Activated CD4-positive, alpha-beta T cell treated with anti-CD3 and anti-CD28 coated beads, Interleukin-2, Interleukin-6, amounts not matched to agents 100 ng/mL and 50 ng/mL, durations not matched to agents 16 hours and 8 hours (primary cell): ENCODE results near the gene PXDC1.
"Not testable (repeated sequence)": the region's sequence is repeated elsewhere in the genome, so short reads cannot be mapped to it uniquely, and the experiment has no call there.

ENCODE experiments used
- DNase-seq: peaks from one replicate; pipeline ENCODE4 v3.0.0-alpha.2; 2020

PXDC1 gene

GRCh38 chr6:3729603-3730344, 21.7 kb downstream of the PXDC1 start:
- no peak for DNase-seq

- DNase-seq = no peak
Observed at GRCh38 chr6:3727593-3728108, 23.9 kb downstream of the PXDC1 start.

GRCh38 chr6:3727036-3727435, 24.5 kb downstream of the PXDC1 start:
- DNase-seq = no peak

GRCh38 chr6:3726421-3726820, 25.1 kb downstream of the PXDC1 start:
- DNase-seq = no peak

- DNase-seq = no peak
Observed at GRCh38 chr6:3725145-3726047, 26.1 kb downstream of the PXDC1 start.

- DNase-seq = no peak
Observed at GRCh38 chr6:3724451-3725144, 26.9 kb downstream of the PXDC1 start.

GRCh38 chr6:3723966-3724365, 27.5 kb downstream of the PXDC1 start:
- DNase-seq = no peak

GRCh38 chr6:3723251-3723650, 28.3 kb downstream of the PXDC1 start:
- no peak for DNase-seq

GRCh38 chr6:3722785-3723184, 28.7 kb downstream of the PXDC1 start:
- DNase-seq = no peak

- DNase-seq = no peak
Observed at GRCh38 chr6:3721810-3722621, 29.5 kb downstream of the PXDC1 start.

- not testable (repeated sequence) for DNase-seq
Observed at GRCh38 chr6:3720770-3721169, 30.7 kb downstream of the PXDC1 start.

GRCh38 chr6:3719462-3720308, 31.8 kb downstream of the PXDC1 start:
- no peak for DNase-seq

- DNase-seq = no peak
Observed at GRCh38 chr6:3718407-3718806, 33.1 kb downstream of the PXDC1 start.

GRCh38 chr6:3715285-3715684, 36.2 kb downstream of the PXDC1 start:
- DNase-seq = no peak

GRCh38 chr6:3714768-3715167, 36.7 kb downstream of the PXDC1 start:
- DNase-seq = no peak

- no peak for DNase-seq
Observed at GRCh38 chr6:3714111-3714510, 37.4 kb downstream of the PXDC1 start.

- no peak for DNase-seq
Observed at GRCh38 chr6:3712827-3713665, 38.5 kb downstream of the PXDC1 start.

GRCh38 chr6:3711776-3712175, 39.7 kb downstream of the PXDC1 start:
- DNase-seq = no peak

- DNase-seq = no peak
Observed at GRCh38 chr6:3710403-3710802, 41.1 kb downstream of the PXDC1 start.

GRCh38 chr6:3708540-3708939, 43.0 kb downstream of the PXDC1 start:
- DNase-seq = no peak
